Liver (tissue), 9 donors: Measurements from ENCODE around the gene IQCM. TPM values are rescaled to one million over a fixed set of nuclear protein-coding genes. Genes with fewer than 3 reads are reported as not detected.
A peak's percentile ranks its signal among the peaks of the same experiment; 100 is the strongest.

Experiments
- DNase-seq: peaks from one replicate; pipeline ENCODE4 v3.0.0-alpha.2; 2017; ENCODE audit warnings: low spot score
- H3K27ac ChIP-seq, 2 donors: one replicate each; pipeline ENCODE4 v1.7.0; 2013; ENCODE audit warnings: inconsistent platforms in 2 of 2, low read length in 2 of 2, control low read depth in 1 of 2, low read depth in 1 of 2, mild to moderate bottlenecking in 1 of 2
- H3K27me3 ChIP-seq, 4 donors: one replicate each; pipeline versions ENCODE4 v1.6.1 to v1.7.0; 2013; ENCODE audit warnings: low read length in 3 of 4, inconsistent platforms in 1 of 4, mild to moderate bottlenecking in 1 of 4, moderate library complexity in 1 of 4; ENCODE audit not compliant: control insufficient read depth in 4 of 4, insufficient read depth in 4 of 4
- H3K36me3 ChIP-seq, 4 donors: one replicate each; pipeline versions ENCODE4 v1.6.1 to v1.7.0; 2013; ENCODE audit warnings: low read length in 3 of 4, mild to moderate bottlenecking in 3 of 4, low read depth in 1 of 4, moderate library complexity in 1 of 4; ENCODE audit not compliant: control insufficient read depth in 4 of 4, insufficient read depth in 3 of 4
- H3K4me1 ChIP-seq, 4 donors: one replicate each; pipeline versions ENCODE4 v1.6.1 to v1.7.0; 2013; ENCODE audit warnings: low read length in 3 of 4, mild to moderate bottlenecking in 3 of 4, moderate library complexity in 1 of 4; ENCODE audit not compliant: control insufficient read depth in 4 of 4, insufficient read depth in 4 of 4
- H3K4me3 ChIP-seq, 3 donors: one replicate each; pipeline versions ENCODE4 v1.6.1 to v1.7.0; 2013; ENCODE audit warnings: low read length in 3 of 3, control low read depth in 1 of 3, low read depth in 1 of 3, mild to moderate bottlenecking in 1 of 3
- H3K9ac ChIP-seq, 2 donors: one replicate each; pipeline ENCODE4 v1.7.0; 2013; ENCODE audit warnings: low read length in 2 of 2, mild to moderate bottlenecking in 2 of 2, moderate library complexity in 2 of 2, control low read depth in 1 of 2, low read depth in 1 of 2
- H3K9me3 ChIP-seq, 4 donors: one replicate each; pipeline versions ENCODE4 v1.6.1 to v1.7.0; 2013; ENCODE audit warnings: low read length in 3 of 4; ENCODE audit not compliant: control insufficient read depth in 4 of 4
- EGR1 ChIP-seq, 2 donors: IDR thresholded peaks; 2 replicates each; pipeline ENCODE4 v1.6.1; 2016 to 2018; ENCODE audit warnings: antibody characterized with exemption in 2 of 2, low read depth in 2 of 2
- FOXA1 ChIP-seq: IDR thresholded peaks from 2 replicates; pipeline ENCODE4 v1.6.1; 2016; ENCODE audit warnings: antibody characterized with exemption
- FOXA2 ChIP-seq: IDR thresholded peaks from 2 replicates; pipeline ENCODE4 v1.6.1; 2016; ENCODE audit warnings: antibody characterized with exemption
- GABPA ChIP-seq, 2 donors: IDR thresholded peaks in 1 of 2; conservative IDR thresholded peaks in 1 of 2; 2 replicates each; pipeline ENCODE4 v1.6.1; 2016; ENCODE audit warnings: antibody characterized with exemption in 2 of 2, mild to moderate bottlenecking in 1 of 2, moderate library complexity in 1 of 2
- HNF4A ChIP-seq, 2 donors: conservative IDR thresholded peaks; 2 replicates each; pipeline ENCODE4 v1.6.1; 2016; ENCODE audit warnings: antibody characterized with exemption in 2 of 2, mild to moderate bottlenecking in 2 of 2
- NR2F2 ChIP-seq: IDR thresholded peaks from 2 replicates; pipeline ENCODE4 v1.6.1; 2016; ENCODE audit warnings: antibody characterized with exemption
- RAD21 ChIP-seq, 2 donors: IDR thresholded peaks; 2 replicates each; pipeline ENCODE4 v1.6.1; 2016; ENCODE audit warnings: antibody characterized with exemption in 2 of 2, mild to moderate bottlenecking in 2 of 2
- RXRA ChIP-seq, 2 donors: IDR thresholded peaks; 2 replicates each; pipeline ENCODE4 v1.6.1; 2017 to 2018; ENCODE audit warnings: antibody characterized with exemption in 2 of 2, mild to moderate bottlenecking in 1 of 2
- SP1 ChIP-seq: IDR thresholded peaks from 2 replicates; pipeline ENCODE4 v1.6.1; 2018; ENCODE audit warnings: antibody characterized with exemption, mild to moderate bottlenecking
- YY1 ChIP-seq: IDR thresholded peaks from 2 replicates; pipeline ENCODE4 v1.6.1; 2016; ENCODE audit warnings: antibody characterized with exemption, mild to moderate bottlenecking
- whole genome bisulfite sequencing: extraction: QIAGEN DNeasy Blood & Tissue Kit; methylation state at CpG from one replicate; pipeline ENCODE4 v1.1.7; 2013; 5-methylcytosine and 5-hydroxymethylcytosine counted together
- polyA plus RNA-seq, 2 donors: library from polyadenylated mRNA; stranded (reverse) in 1 of 2; unstranded in 1 of 2; fragments of 200-250 nt in 1 of 2; fragments of >200 nt in 1 of 2; fragmentation: Nextera tagmentation in 1 of 2; extraction: Ambion mirVana in 1 of 2; gene quantifications; one replicate each; pipeline versions ENCODE4 v1.2.1 to v1.2.3, GENCODE V29; 2013 to 2015
- total RNA-seq, 2 donors: library from RNA; depleted of rRNA; stranded (reverse); fragments of >200 nt; gene quantifications; one replicate each; pipeline ENCODE4 v1.2.3, GENCODE V29; 2014
- TF ChIP-seq, protein P1 (sequence below): IDR thresholded peaks from 2 replicates; pipeline ENCODE4 v1.6.1; 2016; ENCODE audit warnings: antibody characterized with exemption
- TF ChIP-seq, protein P2 (sequence below): IDR thresholded peaks from 2 replicates; pipeline ENCODE4 v1.6.1; 2016; ENCODE audit warnings: antibody characterized with exemption
- TF ChIP-seq, protein P3 (sequence below): IDR thresholded peaks from 2 replicates; pipeline ENCODE4 v1.6.1; 2016; ENCODE audit warnings: antibody characterized with exemption
- TF ChIP-seq, protein P4 (sequence below): IDR thresholded peaks from 2 replicates; pipeline ENCODE4 v1.6.1; 2016; ENCODE audit warnings: antibody characterized with exemption, mild to moderate bottlenecking
- TF ChIP-seq, protein P5 (sequence below): fragments of 150-350 bp; IDR thresholded peaks from 2 replicates; pipeline ENCODE4 v1.5.1; 2017; ENCODE audit warnings: improper control_type of control experiment, low read depth, low read length; ENCODE audit not compliant: missing input control
- donor health status: healthy.
- donor health status: healthy.
- donor health status: healthy.
- donor health status: healthy.
- donor health status: healthy.

IQCM gene
- total and polyA plus RNA-seq, 4 donors = 0.08 TPM; not detected in 3

DNA sequence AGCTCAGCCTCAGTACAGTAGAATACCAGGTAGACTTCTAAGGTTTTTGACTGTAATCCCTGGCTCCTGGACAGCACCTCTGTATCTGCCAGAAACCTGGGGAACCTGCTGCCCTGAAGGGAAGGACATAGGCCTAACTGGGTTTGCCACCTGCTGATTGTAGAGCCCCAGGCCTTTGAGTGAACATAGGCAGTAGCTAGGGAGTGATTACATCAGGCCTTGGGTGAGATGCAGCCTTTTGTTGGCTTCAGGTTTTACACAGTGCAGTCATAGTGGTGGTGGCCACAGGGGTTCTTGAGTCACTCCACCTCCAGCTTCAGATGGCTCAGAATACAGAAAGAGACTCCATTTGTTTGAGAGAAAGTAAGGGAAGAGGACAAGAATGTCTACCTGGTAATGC is 19.3 kb downstream of the IQCM start:
- Histone ChIP-seq H3K27ac (no peak overlapping the region), H3K36me3 (no peaks in the 10 kb centered on the region), H3K9ac (no peak overlapping the region), H3K4me3 (no peak overlapping the region), H3K27me3 (no peaks in the 10 kb centered on the region), H3K4me1 (peaks cover 0 to 2% (median 0%) of the 10 kb centered on the region in 4 donors), H3K9me3 (no peaks in the 10 kb centered on the region)
- DNase-seq = no peak
- TF ChIP-seq, protein P1, sequence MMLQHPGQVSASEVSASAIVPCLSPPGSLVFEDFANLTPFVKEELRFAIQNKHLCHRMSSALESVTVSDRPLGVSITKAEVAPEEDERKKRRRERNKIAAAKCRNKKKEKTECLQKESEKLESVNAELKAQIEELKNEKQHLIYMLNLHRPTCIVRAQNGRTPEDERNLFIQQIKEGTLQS = no peak
- TF ChIP-seq HNF4A (conservative IDR thresholded peaks at IDR 0.05) (no peak), FOXA2 (no peak), NR2F2 (no peak), RXRA (IDR thresholded peaks at IDR 0.05) (no peak), SP1 (no peak), FOXA1 (no peak), EGR1 (IDR thresholded peaks at IDR 0.05; ENCODE audit: low read depth in 2 of 2) (no peak), GABPA (IDR thresholded peaks at IDR 0.05 in 1 of 2, conservative IDR thresholded peaks at IDR 0.05 in 1 of 2) (no peak)
- TF ChIP-seq, protein P2, sequence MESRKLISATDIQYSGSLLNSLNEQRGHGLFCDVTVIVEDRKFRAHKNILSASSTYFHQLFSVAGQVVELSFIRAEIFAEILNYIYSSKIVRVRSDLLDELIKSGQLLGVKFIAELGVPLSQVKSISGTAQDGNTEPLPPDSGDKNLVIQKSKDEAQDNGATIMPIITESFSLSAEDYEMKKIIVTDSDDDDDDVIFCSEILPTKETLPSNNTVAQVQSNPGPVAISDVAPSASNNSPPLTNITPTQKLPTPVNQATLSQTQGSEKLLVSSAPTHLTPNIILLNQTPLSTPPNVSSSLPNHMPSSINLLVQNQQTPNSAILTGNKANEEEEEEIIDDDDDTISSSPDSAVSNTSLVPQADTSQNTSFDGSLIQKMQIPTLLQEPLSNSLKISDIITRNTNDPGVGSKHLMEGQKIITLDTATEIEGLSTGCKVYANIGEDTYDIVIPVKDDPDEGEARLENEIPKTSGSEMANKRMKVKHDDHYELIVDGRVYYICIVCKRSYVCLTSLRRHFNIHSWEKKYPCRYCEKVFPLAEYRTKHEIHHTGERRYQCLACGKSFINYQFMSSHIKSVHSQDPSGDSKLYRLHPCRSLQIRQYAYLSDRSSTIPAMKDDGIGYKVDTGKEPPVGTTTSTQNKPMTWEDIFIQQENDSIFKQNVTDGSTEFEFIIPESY = no peak
- TF ChIP-seq, protein P3, sequence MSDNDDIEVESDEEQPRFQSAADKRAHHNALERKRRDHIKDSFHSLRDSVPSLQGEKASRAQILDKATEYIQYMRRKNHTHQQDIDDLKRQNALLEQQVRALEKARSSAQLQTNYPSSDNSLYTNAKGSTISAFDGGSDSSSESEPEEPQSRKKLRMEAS = no peak
- TF ChIP-seq, protein P4, sequence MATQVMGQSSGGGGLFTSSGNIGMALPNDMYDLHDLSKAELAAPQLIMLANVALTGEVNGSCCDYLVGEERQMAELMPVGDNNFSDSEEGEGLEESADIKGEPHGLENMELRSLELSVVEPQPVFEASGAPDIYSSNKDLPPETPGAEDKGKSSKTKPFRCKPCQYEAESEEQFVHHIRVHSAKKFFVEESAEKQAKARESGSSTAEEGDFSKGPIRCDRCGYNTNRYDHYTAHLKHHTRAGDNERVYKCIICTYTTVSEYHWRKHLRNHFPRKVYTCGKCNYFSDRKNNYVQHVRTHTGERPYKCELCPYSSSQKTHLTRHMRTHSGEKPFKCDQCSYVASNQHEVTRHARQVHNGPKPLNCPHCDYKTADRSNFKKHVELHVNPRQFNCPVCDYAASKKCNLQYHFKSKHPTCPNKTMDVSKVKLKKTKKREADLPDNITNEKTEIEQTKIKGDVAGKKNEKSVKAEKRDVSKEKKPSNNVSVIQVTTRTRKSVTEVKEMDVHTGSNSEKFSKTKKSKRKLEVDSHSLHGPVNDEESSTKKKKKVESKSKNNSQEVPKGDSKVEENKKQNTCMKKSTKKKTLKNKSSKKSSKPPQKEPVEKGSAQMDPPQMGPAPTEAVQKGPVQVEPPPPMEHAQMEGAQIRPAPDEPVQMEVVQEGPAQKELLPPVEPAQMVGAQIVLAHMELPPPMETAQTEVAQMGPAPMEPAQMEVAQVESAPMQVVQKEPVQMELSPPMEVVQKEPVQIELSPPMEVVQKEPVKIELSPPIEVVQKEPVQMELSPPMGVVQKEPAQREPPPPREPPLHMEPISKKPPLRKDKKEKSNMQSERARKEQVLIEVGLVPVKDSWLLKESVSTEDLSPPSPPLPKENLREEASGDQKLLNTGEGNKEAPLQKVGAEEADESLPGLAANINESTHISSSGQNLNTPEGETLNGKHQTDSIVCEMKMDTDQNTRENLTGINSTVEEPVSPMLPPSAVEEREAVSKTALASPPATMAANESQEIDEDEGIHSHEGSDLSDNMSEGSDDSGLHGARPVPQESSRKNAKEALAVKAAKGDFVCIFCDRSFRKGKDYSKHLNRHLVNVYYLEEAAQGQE = no peak

DNA sequence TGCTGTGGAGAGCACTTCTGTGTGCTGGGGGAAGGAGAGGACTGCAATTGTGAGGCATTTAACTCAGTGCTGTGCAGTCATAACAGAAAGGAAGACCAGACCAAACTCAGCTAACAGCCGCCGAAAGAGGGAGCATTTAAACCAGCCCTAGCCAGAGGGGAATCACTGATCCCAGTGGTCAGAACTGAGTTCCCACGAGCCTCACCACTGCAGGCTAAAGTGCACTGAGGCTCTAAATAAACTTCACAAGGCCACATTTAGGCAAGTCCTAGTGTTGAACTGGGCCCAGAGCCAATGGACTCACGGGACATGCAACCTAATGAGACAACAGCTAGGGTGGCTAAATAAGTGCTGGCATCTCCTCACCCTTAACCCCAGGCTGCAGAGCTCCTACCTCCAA is 20.4 kb downstream of the IQCM start:
- Histone ChIP-seq H3K36me3 (no peaks in the 10 kb centered on the region), H3K27ac (no peak overlapping the region), H3K27me3 (no peaks in the 10 kb centered on the region), H3K4me1 (peaks cover 0 to 2% (median 0%) of the 10 kb centered on the region in 4 donors), H3K9me3 (no peaks in the 10 kb centered on the region), H3K4me3 (no peak overlapping the region), H3K9ac (no peak overlapping the region)
- DNase-seq = peak; percentile 45
- TF ChIP-seq RAD21 (IDR thresholded peaks at IDR 0.05) (peak; percentile 33 to 51), EGR1 (IDR thresholded peaks at IDR 0.05; ENCODE audit: low read depth in 2 of 2) (no peak), YY1 (no peak), HNF4A (conservative IDR thresholded peaks at IDR 0.05) (peak; percentile 41 to 56), RXRA (IDR thresholded peaks at IDR 0.05) (peak in 1 of 2 donors; percentile 17)
- TF ChIP-seq, protein P5, sequence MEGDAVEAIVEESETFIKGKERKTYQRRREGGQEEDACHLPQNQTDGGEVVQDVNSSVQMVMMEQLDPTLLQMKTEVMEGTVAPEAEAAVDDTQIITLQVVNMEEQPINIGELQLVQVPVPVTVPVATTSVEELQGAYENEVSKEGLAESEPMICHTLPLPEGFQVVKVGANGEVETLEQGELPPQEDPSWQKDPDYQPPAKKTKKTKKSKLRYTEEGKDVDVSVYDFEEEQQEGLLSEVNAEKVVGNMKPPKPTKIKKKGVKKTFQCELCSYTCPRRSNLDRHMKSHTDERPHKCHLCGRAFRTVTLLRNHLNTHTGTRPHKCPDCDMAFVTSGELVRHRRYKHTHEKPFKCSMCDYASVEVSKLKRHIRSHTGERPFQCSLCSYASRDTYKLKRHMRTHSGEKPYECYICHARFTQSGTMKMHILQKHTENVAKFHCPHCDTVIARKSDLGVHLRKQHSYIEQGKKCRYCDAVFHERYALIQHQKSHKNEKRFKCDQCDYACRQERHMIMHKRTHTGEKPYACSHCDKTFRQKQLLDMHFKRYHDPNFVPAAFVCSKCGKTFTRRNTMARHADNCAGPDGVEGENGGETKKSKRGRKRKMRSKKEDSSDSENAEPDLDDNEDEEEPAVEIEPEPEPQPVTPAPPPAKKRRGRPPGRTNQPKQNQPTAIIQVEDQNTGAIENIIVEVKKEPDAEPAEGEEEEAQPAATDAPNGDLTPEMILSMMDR = no peak
- WGBS = 33% methylated on average over 4 of the region's 4 CpGs
